Epithelial cell of esophagus (primary cell): ENCODE results near the gene ROBO3.

Experiments
- DNase-seq: peaks from one replicate; pipeline ENCODE4 v3.0.0; 2010; ENCODE audit warnings: low read depth
- H3K4me3 ChIP-seq: 2 replicates; pipeline ENCODE4 v1.5.1; 2011; ENCODE audit warnings: mild to moderate bottlenecking, low read length, control low read depth
- TF ChIP-seq, protein P1 (sequence below): IDR thresholded peaks from 2 replicates; pipeline ENCODE4 v1.5.1; 2011; ENCODE audit warnings: low read depth, mild to moderate bottlenecking, low read length, control low read depth, inconsistent platforms; ENCODE audit not compliant: insufficient read depth; ENCODE audit errors: missing control alignments

The ROBO3 gene

GRCh38 chr11:124875401-124875800 lies 10.2 kb downstream of the ROBO3 start:
- H3K4me3 ChIP-seq, result no peak overlapping the region
- no peak for DNase-seq
- TF ChIP-seq, protein P1, sequence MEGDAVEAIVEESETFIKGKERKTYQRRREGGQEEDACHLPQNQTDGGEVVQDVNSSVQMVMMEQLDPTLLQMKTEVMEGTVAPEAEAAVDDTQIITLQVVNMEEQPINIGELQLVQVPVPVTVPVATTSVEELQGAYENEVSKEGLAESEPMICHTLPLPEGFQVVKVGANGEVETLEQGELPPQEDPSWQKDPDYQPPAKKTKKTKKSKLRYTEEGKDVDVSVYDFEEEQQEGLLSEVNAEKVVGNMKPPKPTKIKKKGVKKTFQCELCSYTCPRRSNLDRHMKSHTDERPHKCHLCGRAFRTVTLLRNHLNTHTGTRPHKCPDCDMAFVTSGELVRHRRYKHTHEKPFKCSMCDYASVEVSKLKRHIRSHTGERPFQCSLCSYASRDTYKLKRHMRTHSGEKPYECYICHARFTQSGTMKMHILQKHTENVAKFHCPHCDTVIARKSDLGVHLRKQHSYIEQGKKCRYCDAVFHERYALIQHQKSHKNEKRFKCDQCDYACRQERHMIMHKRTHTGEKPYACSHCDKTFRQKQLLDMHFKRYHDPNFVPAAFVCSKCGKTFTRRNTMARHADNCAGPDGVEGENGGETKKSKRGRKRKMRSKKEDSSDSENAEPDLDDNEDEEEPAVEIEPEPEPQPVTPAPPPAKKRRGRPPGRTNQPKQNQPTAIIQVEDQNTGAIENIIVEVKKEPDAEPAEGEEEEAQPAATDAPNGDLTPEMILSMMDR, result no peak

DNA sequence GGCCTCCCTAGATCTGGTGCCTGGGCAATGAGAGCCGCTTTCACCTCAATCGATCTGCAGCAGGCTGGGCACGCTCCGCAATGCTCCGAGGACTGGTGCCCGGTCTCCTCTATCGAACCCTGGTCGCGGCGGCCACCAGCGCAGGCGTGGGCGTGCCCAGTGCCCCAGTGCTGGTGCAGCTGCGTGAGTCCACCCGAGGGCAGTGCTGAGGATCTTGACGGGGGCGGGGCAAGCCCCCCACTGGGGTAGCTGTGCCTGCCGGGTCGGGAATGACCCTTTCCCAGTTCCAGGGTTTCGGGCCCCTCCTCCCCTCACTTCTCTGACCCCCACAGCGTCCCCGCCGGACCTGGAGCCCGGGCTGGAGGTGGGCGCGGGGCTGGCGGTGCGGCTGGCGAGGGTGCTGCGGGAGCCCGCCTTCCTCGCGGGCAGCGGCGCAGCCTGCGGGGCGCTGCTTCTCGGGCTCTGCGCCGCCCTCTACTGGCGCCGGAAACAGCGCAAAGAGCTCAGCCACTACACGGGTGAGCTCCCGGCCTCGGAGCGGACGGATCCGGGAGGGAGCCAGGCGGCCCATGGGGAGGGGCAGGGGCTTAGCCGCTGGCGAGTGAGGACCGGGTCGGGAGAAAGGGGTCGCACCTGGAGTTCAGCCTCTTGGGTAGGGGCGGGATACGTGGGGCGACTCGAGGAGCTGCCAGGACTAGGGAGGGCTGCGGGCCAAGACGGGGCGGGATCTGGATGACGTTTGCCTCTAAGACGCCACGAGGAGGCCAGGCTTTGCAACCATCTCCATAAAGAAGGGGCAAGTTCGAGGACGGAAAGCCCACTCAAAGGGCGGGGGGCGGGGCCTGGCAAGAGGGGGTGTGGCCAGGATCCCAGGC lies 10.9 kb downstream of the ROBO3 start:
- peak overlapping the region; percentile 56 for H3K4me3 ChIP-seq
- TF ChIP-seq, protein P1, result peak; percentile 52
- DNase-seq, result peak; percentile 92

DNA sequence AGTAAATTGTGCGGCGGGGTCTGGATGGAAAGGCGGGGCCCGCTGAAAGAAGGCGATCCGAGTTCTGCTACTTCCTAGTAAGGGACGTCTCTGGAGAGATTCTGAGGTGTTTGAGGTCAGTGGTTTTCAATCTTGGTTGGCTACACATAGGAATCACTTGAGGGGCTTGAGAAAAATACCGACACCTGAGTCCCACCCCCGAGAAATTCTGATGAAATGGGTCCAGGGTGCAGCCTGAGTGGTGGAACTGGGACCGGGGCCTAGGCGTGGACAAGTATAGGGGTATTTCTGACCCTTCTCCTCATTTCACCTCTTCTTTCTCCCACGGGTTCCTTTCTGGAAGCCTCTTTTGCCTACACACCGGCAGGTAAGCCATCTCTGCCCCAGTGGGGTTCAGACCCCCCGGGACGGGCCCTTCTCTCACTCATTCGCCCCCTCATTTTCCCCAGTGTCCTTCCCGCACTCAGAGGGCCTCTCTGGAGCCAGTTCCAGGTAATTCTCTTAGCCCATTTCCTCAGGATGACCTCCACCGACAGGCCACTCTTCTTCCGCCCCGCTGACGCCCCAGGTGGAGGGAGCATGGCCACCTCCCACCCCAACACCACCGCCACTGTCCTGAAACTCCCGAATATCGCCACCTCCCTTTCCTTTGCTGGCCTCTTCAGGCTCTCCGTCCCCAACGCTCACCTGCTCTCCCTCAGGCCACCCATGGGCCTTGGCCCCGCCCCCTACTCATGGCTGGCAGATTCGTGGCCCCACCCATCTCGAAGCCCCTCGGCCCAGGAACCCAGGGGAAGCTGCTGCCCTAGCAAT lies 11.8 kb downstream of the ROBO3 start:
- TF ChIP-seq, protein P1, result no peak
- no peak for DNase-seq
- H3K4me3 ChIP-seq, result peak overlapping the region; percentile 56

DNA sequence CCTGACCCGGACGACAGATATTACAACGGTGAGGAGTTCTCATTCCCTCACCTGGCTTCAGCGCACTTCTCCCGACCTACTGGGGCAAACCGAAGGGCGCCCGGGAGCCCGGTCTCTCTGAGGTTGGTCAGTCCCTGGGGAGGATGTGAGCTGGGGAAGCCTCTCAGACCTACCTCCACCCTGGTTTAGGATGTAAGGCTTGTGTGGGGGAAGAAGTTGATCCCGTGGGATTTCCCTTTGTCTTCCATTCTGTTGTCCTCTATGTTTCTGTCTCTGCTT lies 12.3 kb downstream of the ROBO3 start:
- TF ChIP-seq, protein P1, result no peak
- peak overlapping the region; percentile 56 for H3K4me3 ChIP-seq

GRCh38 chr11:124877910-124878758 lies 12.9 kb downstream of the ROBO3 start:
- DNase-seq, result no peak
- H3K4me3 ChIP-seq, result peak overlapping the region; percentile 56
- TF ChIP-seq, protein P1, result no peak

More for the DNA sequence above, 12.3 kb downstream of the ROBO3 start:
- no peak for DNase-seq

DNA sequence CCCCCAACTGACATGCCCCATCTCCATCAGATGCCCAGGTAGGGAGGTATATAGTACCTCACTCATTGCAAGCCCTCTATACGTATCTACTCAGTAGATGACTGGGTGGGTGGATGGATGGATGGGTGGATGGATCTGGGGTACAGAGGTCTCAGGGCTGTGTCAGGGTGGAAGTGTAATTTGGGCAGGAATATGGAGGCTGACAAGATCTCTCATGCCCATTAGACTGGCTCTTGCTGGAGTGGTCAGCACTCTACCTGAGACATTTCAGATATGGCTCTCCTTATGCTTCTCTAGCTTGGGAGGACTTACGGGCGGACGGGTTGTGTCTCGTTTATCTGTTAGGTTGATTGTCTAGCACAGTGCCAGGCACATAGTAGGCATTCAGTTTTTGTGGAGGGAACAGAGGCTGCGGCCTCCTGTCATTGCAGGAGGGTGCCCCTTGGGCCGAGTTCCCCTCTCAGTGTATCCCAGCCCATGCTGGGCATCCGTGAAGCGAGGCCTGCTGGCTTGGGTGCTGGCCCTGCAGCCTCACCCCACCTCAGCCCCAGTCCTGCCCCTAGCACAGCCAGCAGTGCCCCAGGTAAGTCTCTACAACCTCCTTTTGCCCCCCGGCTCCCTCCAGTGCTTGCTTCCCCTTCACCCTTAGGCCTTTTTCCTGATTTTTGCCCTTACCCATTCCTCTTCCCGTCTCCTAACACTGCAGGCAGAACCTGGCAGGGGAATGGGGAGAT lies 13.7 kb downstream of the ROBO3 start:
- TF ChIP-seq, protein P1, result no peak

More for the DNA sequence above, 13.7 kb downstream of the ROBO3 start:
- no peak for DNase-seq
- H3K4me3 ChIP-seq, result no peak overlapping the region
